ENCODE results near the gene ZNF41.

Gene ZNF41

GRCh38 chrX:47489507-47490275 lies 6.7 kb upstream of the ZNF41 start:
- no peak for DNase-seq (ENCODE audit: low spot score)

GRCh38 chrX:47484885-47485284 lies 1.9 kb upstream of the ZNF41 start:
- DNase-seq (ENCODE audit: low spot score), result no peak

GRCh38 chrX:47483306-47484268 lies 565 bp upstream of the ZNF41 start:
- no peak for DNase-seq (ENCODE audit: low spot score)

- no peak for DNase-seq (ENCODE audit: low spot score)
These were observed 934 bp downstream of the ZNF41 start for GRCh38 chrX:47482065-47482511.

- no peak for DNase-seq (ENCODE audit: low spot score)
These were observed 1.9 kb downstream of the ZNF41 start for GRCh38 chrX:47481160-47481559.

GRCh38 chrX:47480576-47480975 lies 2.4 kb downstream of the ZNF41 start:
- no peak for DNase-seq (ENCODE audit: low spot score)

- DNase-seq (ENCODE audit: low spot score), result no peak
These were observed 7.5 kb downstream of the ZNF41 start for GRCh38 chrX:47475476-47475875.

- DNase-seq (ENCODE audit: low spot score), result no peak
These were observed 15.9 kb downstream of the ZNF41 start for GRCh38 chrX:47467106-47467505.

- no peak for DNase-seq (ENCODE audit: low spot score)
These were observed 22.5 kb downstream of the ZNF41 start for GRCh38 chrX:47460561-47460960.

- no peak for DNase-seq (ENCODE audit: low spot score)
These were observed 24.5 kb downstream of the ZNF41 start for GRCh38 chrX:47458528-47458927.

- no peak for DNase-seq (ENCODE audit: low spot score)
These were observed 26.9 kb downstream of the ZNF41 start for GRCh38 chrX:47456080-47456479.

GRCh38 chrX:47452112-47452511 lies 30.9 kb downstream of the ZNF41 start:
- DNase-seq (ENCODE audit: low spot score), result no peak

- DNase-seq (ENCODE audit: low spot score), result no peak
These were observed 34.7 kb downstream of the ZNF41 start for GRCh38 chrX:47448165-47448806.

- no peak for DNase-seq (ENCODE audit: low spot score)
These were observed 35.4 kb downstream of the ZNF41 start for GRCh38 chrX:47447607-47448006.

- DNase-seq (ENCODE audit: low spot score), result no peak
These were observed 36.1 kb downstream of the ZNF41 start for GRCh38 chrX:47446971-47447370.

GRCh38 chrX:47446431-47446830 lies 36.6 kb downstream of the ZNF41 start:
- no peak for DNase-seq (ENCODE audit: low spot score)

- no peak for DNase-seq (ENCODE audit: low spot score)
These were observed 52.1 kb downstream of the ZNF41 start for GRCh38 chrX:47430925-47431324.

GRCh38 chrX:47422444-47422843 lies 60.6 kb downstream of the ZNF41 start:
- DNase-seq (ENCODE audit: low spot score), result no peak

- DNase-seq (ENCODE audit: low spot score), result no peak
These were observed 62.1 kb downstream of the ZNF41 start for GRCh38 chrX:47420962-47421361.

- no peak for DNase-seq (ENCODE audit: low spot score)
These were observed 62.8 kb downstream of the ZNF41 start for GRCh38 chrX:47420265-47420664.

- DNase-seq (ENCODE audit: low spot score), result no peak
These were observed 69.8 kb downstream of the ZNF41 start for GRCh38 chrX:47413179-47413594.

Measured in CD4-positive, alpha-beta T cell treated with Interleukin-6 at 100 ng/mL for 8 hours (primary cell).